Peyer's patch (tissue), 4 donors: ENCODE data around the gene B3GALT6.

ENCODE experiments used
- CTCF ChIP-seq, 6 experiments: fragments of 450-650 bp in 4 of 6; fragments of 200-600 bp in 2 of 6; sonication (generic) in 1 of 6; IDR thresholded peaks; one replicate each; pipeline ENCODE4 v1.5.1; 2017 to 2019; ENCODE audit warnings: antibody characterized with exemption in 6 of 6, mild to moderate bottlenecking in 3 of 6, moderate library complexity in 1 of 6
- POLR2A ChIP-seq, 2 donors: fragments of 450-650 bp; IDR thresholded peaks; one replicate each; pipeline ENCODE4 v1.5.1; 2017; ENCODE audit warnings: antibody characterized with exemption in 2 of 2, mild to moderate bottlenecking in 2 of 2, moderate library complexity in 2 of 2

- TF ChIP-seq CTCF (IDR thresholded peaks at IDR 0.05) (no peak), POLR2A (IDR thresholded peaks at IDR 0.05) (no peak)
Observed at GRCh38 chr1:1200876-1201810, 30.9 kb upstream of the B3GALT6 start.
